SU-DHL-6 (cell line): ENCODE data around the gene TDRD6.

Experiments
- H2AFZ ChIP-seq: fragments of 200-600 bp; sonication (generic); 2 replicates; pipeline ENCODE4 v1.6.1; 2014; ENCODE audit warnings: low read depth, mild to moderate bottlenecking, moderate library complexity, mixed read lengths, antibody characterized with exemption, low read length; ENCODE audit not compliant: severe bottlenecking
- H3F3A ChIP-seq: fragments of 200-600 bp; shearing (Covaris generic); 2 replicates; pipeline ENCODE4 v1.6.0; 2016; ENCODE audit warnings: antibody characterized with exemption, mild to moderate bottlenecking; ENCODE audit not compliant: insufficient read depth
- H3K27ac ChIP-seq: fragments of 200-600 bp; sonication (generic); 2 replicates; pipeline ENCODE4 v1.5.1; 2016; ENCODE audit warnings: low read depth, mild to moderate bottlenecking, low read length, moderate library complexity, mixed read lengths
- H3K27me3 ChIP-seq: fragments of 200-600 bp; sonication (generic), shearing (Covaris generic); 2 replicates; pipeline ENCODE4 v1.6.0; 2014; ENCODE audit warnings: mild to moderate bottlenecking, low read length
- H3K36me3 ChIP-seq: fragments of 200-600 bp; sonication (generic); 2 replicates; pipeline ENCODE4 v1.6.1; 2014; ENCODE audit warnings: mild to moderate bottlenecking, low read length, mixed read lengths
- H3K4me2 ChIP-seq: fragments of 300-600, 200-600 bp; shearing (Covaris generic), sonication (generic); 2 replicates; pipeline ENCODE4 v1.6.0; 2014; ENCODE audit warnings: low read length, low read depth, mild to moderate bottlenecking; ENCODE audit not compliant: poor library complexity, severe bottlenecking
- H3K4me3 ChIP-seq: fragments of 200-600 bp; sonication (generic); 2 replicates; pipeline ENCODE4 v1.5.1; 2014; ENCODE audit warnings: antibody characterized with exemption, low read length, mild to moderate bottlenecking, mixed read lengths; ENCODE audit not compliant: insufficient read depth, poor library complexity, severe bottlenecking
- H3K79me2 ChIP-seq: fragments of 200-600 bp; sonication (generic); 2 replicates; pipeline ENCODE4 v1.6.1; 2014; ENCODE audit warnings: mild to moderate bottlenecking, low read length, moderate library complexity; ENCODE audit not compliant: insufficient read depth
- H3K9ac ChIP-seq: fragments of 200-600 bp; sonication (generic); 2 replicates; pipeline ENCODE4 v1.7.0; 2014; ENCODE audit warnings: mild to moderate bottlenecking, low read length
- H3K9me2 ChIP-seq: fragments of 200-600 bp; sonication (generic); replicated peaks from 2 replicates; pipeline ENCODE4 v1.6.1; 2014; ENCODE audit warnings: low read length; ENCODE audit not compliant: insufficient read depth
- H3K9me3 ChIP-seq: fragments of 200-600 bp; sonication (generic); 2 replicates; pipeline ENCODE4 v1.6.1; 2014; ENCODE audit warnings: low read length, mixed read lengths; ENCODE audit not compliant: insufficient read depth
- H4K20me1 ChIP-seq: fragments of 200-600 bp; sonication (generic); 2 replicates; pipeline ENCODE4 v1.6.1; 2014; ENCODE audit warnings: low read depth, mild to moderate bottlenecking, antibody characterized with exemption, low read length, moderate library complexity, mixed read lengths
- CTCF ChIP-seq: fragments of 200-600 bp; sonication (generic); IDR thresholded peaks from one replicate; pipeline ENCODE4 v1.5.1; 2017; ENCODE audit warnings: antibody characterized with exemption, mild to moderate bottlenecking, low read length, moderate library complexity; ENCODE audit not compliant: insufficient read depth, poor library complexity, severe bottlenecking
- EZH2phosphoT487 ChIP-seq: fragments of 200-600 bp; sonication (generic), shearing (Covaris generic); conservative IDR thresholded peaks from 2 replicates; pipeline ENCODE4 v1.6.1; 2018; ENCODE audit warnings: mild to moderate bottlenecking, antibody characterized with exemption, low read length, moderate library complexity, mixed read lengths

Gene TDRD6

DNA sequence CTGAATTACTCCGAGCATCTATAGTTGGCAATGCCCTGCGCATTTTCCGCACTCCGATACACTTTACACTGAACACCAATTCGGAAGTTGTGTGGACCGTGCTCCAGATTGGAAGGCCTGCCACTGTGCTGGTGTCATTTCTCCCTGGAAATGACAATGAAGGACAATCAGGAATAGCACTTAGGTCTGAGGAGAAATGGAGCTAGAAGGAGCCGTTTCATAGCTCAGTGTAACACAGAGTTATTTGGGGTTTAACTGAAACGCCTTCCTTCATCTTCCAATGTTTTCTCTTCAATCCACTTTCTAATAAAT lies 48.0 kb downstream of the TDRD6 start:
- Histone ChIP-seq H2AFZ (no peak overlapping the region), H3F3A (no peaks in the 10 kb centered on the region), H4K20me1 (no peaks in the 10 kb centered on the region), H3K27ac (no peak overlapping the region), H3K4me3 (no peak overlapping the region), H3K9ac (no peak overlapping the region), H3K9me2 (no peaks in the 10 kb centered on the region), H3K36me3 (no peaks in the 10 kb centered on the region), H3K79me2 (no peaks in the 10 kb centered on the region), H3K9me3 (no peaks in the 10 kb centered on the region), H3K4me2 (no peak overlapping the region), H3K27me3 (no peaks in the 10 kb centered on the region)
- no peak for TF ChIP-seq CTCF
- TF ChIP-seq EZH2phosphoT487, result no peak

DNA sequence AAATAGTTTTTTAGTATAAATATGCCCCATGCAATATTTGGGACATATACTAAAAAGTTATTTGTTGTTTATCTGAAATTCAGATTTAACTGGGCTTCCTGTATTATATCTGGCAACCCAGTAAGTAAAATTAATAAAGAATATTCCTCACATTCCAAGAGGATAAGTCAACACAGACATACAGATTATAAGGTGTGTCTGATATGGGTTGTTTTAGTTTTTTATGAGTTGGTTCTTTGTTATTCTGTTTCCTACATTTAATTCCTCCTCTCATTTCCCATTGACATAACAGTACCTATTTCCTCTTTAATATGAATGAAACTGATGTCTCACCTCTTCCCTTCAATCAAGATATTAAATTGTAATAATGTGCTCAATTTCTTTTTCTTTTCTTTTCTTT lies 49.2 kb downstream of the TDRD6 start:
- Histone ChIP-seq H3K4me3 (no peak overlapping the region), H2AFZ (no peak overlapping the region), H4K20me1 (no peaks in the 10 kb centered on the region), H3F3A (no peaks in the 10 kb centered on the region), H3K9me2 (no peaks in the 10 kb centered on the region), H3K9me3 (no peaks in the 10 kb centered on the region), H3K4me2 (no peak overlapping the region), H3K79me2 (no peaks in the 10 kb centered on the region), H3K36me3 (no peaks in the 10 kb centered on the region), H3K9ac (no peak overlapping the region), H3K27me3 (no peaks in the 10 kb centered on the region), H3K27ac (no peak overlapping the region)
- TF ChIP-seq EZH2phosphoT487 (no peak), CTCF (no peak)

GRCh38 chr6:46741482-46741881 lies 53.8 kb downstream of the TDRD6 start:
- TF ChIP-seq EZH2phosphoT487, result no peak
- TF ChIP-seq CTCF, result no peak
- Histone ChIP-seq H3K9ac (no peak overlapping the region), H3F3A (no peaks in the 10 kb centered on the region), H3K27me3 (no peaks in the 10 kb centered on the region), H2AFZ (no peak overlapping the region), H3K4me3 (no peak overlapping the region), H3K9me2 (no peaks in the 10 kb centered on the region), H3K27ac (no peak overlapping the region), H4K20me1 (no peaks in the 10 kb centered on the region), H3K79me2 (no peaks in the 10 kb centered on the region), H3K36me3 (no peaks in the 10 kb centered on the region), H3K9me3 (no peaks in the 10 kb centered on the region), H3K4me2 (no peak overlapping the region)

DNA sequence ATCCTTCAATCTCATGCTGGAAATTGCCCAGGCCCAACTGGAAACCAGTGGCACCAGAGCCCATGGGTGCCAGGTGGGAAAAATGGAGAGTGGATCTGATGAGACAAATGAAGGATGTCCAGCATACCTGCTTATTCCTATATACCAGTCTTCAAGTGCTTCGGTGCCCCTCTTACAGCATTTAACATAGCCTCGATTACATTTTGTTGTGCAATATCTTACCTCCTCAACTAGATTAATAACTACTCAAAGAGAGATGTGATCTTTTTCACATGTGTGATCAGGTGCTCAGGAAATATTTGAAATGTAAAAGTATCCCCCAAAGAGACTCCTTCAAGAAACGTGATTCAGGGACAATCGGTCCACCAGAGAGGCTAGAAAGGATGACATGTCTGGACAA lies 54.2 kb downstream of the TDRD6 start:
- Histone ChIP-seq H3K27ac (no peak overlapping the region), H4K20me1 (no peaks in the 10 kb centered on the region), H2AFZ (no peak overlapping the region), H3K9me2 (no peaks in the 10 kb centered on the region), H3K79me2 (no peaks in the 10 kb centered on the region), H3K4me3 (no peak overlapping the region), H3K4me2 (no peak overlapping the region), H3K27me3 (no peaks in the 10 kb centered on the region), H3K36me3 (no peaks in the 10 kb centered on the region), H3K9me3 (no peaks in the 10 kb centered on the region), H3K9ac (no peak overlapping the region), H3F3A (no peaks in the 10 kb centered on the region)
- no peak for TF ChIP-seq CTCF
- TF ChIP-seq EZH2phosphoT487, result no peak
